Stimulated activated CD4-positive, alpha-beta T cell treated with anti-CD3 and anti-CD28 coated beads, Interleukin-12 subunit alpha, Interleukin-12 subunit beta, amount 100 ng/mL, for 4 hours (primary cell): ENCODE measurements around the gene FKBP4.

Source experiments
- DNase-seq: peaks from one replicate; pipeline ENCODE4 v3.0.0-alpha.2; 2020

Gene FKBP4

DNA sequence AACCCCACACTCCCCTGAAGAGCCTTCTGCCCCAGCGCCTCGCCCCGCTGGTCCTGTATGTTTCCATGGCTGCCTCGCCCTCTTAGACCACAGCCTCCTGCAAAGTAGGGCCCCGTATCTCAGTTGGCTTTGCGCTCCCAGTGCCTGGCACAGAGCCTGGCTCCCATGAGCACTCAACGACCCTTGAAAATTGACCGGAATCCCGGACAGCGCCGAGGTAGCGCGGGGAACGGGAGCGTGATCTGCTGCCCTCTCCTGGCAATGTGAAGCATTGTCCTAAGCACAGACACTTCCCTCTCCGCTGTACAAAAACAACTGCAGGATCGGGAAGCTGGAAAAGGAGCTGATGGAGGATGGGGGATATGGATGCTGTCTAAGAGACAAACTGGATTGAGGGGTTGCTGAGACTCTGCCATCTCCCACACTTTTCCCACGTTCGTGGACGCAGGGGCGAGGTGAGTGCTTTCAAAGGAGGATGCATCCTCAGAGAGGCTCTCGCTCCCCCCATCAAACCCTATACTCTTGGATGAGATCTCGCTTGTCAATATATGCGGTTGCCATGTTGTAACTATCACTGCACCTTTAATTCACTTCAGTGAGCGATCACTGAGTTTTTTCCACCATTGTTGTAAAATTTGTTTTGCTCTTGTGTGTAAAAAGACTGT, 10.7 kb upstream of the FKBP4 start:
- DNase-seq = peak; percentile 44

DNA sequence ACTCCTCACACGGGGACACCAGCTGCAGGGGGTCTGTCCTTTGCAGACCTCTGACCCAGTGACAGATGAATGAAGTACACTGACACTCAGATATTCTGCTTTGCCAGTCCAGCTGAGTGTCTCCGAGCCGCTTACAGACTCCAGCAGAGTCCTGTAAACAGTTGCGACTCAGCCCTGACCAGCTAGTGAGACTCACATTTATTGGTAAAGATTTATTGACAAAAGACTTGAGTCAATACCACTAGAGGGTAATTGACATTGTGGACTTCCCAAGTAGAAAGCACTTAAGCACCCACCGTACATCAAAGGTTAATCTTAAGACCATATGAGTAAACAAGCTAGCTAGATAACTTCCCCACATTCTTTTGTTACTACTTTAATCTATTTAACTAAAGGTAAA, 9.8 kb upstream of the FKBP4 start:
- DNase-seq = no peak

DNA sequence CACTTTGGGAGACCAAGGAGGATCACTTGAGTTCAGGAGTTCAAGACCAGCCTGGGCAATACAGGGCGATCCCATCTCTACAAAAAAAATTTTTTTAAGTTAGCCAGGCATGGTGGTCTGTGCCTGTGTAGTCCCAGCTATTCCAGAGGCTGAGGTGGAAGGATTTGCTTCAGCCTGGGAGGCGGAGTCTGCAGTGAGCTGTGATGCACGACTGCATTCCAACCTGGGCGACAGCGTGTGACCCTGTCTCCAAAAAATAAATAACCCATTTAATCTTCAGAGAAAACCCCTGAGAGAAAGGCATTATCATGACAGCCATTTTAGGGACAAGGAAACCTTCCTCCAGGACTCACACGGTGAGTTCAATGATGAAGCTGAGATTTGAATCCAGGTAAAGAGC, 3.7 kb upstream of the FKBP4 start:
- DNase-seq = no peak

DNA sequence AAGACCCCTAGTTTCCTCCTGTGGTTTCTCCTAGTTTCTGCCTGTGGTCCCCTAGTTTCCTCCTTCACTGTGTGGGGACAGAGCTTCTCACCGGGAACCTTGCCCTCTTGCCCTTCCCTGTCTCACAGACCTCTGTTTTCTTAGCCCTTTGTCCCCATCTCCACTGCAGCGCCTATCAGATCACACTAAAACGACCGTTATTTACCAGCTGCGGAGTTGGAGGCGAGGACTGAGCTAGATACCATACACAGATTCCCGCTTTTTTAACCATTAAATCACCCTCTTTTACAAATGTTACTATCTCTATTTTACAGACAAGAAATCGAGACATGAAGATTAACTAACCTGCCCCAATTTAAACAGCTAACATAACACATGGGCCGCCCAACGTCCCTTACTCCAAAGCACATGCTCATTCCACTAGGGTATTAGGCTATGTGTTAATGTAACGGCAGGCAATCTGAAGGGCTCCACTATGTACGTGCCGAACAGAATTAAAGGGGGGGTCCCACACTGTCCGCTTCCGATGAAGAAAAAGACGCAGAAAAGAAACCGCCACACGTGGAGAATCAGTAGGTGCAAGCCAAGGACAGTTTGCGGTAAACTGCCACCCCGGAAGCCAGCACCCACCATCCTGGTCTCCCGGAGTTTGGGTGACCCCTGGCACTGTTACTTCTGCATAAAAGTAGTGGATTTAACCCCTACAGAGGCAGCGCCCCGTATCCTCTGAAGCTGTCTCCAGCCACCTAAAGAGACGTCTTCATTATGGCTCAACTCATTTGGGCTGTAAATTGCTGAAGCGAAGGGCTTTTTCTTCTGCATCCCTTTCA, 1.9 kb upstream of the FKBP4 start:
- DNase-seq = no peak

DNA sequence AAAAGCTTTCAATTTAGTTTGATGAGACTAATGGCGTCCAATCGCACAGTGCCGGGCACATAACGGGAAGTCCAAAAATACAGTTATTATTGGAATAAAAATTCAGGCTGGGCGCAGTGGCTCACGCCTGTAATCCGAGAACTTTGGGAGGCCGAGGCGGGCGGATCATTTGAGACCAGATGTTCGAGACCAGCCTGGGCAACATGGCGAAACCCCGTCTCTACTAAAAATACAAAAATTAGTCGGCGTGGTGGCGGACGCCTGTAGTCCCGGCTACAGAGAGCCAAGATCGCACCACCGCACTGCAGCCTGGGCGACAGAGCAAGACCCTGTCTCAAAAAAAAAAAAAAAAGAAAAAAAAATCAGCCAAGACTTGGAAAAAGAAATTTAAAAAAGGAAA, 1.2 kb upstream of the FKBP4 start:
- no peak for DNase-seq

DNA sequence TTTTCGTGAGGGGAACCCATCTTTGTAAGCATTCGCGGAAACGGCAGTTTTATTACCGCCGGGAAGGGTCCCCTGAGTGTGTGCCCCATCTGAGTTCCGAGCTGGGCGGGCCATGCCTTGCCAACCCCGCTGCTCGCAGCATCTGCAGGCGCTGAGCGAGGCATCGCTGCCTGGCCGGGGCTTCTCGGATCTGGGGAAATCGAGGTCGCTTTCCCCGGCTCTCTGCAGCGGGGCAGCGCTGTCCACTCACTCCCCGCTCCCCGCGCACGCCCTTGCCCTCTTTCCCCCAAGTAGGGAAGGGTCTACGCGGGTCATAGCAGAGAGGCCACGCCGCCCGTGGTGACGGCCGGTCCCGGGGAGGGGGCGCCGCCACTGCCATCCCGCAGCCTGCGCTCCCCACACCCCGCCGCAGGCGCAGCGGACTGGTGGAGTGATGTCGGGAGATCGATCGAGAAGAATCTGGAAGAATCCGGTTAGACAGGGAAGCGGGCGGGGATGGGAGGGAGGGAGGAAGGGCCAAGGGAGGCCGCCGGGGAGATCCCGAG, 507 bp upstream of the FKBP4 start:
- peak; percentile 44 for DNase-seq

DNA sequence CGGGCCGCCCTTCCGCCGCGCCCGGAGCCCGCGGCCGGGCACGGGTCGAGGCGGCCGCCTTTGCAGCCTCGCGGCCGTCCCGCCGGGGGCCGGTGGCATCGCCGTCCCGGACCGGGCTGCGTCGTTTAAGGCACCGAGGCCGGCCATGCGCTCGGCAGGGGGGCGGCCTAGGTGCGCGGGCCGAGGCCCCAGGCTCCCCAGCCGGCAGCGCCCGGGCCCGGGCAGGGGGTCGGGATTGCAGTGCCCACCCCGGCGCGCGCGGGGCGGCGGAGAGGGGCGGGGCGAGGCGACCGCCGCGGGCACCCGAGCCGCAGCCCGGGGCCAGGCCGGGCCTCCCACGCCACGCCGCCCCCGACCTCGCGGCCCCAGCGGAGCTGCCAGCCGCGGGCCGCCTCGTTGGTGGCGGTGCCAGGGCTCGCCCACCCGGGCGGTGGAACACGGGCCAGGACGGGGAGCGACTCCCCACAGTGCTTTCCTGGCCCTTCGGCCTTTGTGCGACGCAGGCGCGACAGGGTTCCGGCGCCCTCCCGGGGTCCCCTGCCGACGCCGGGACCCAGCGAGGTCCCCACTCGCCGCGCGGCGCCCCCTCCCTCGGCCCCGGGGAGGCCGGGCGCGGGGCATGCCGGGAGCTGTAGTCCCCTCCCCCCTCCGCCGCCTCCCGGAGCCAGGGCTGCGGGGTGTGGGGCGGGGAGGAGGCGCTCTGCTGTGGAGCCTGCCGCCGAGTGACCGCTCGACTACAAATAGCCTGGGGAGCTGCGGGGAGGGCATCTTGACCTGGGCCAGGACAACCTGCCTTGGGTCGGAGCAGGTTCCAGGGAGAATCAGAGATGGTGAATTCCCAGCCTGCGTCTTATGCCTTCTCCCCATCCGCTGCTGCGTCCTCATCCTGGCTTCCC, 769 bp downstream of the FKBP4 start:
- peak; percentile 72 for DNase-seq

DNA sequence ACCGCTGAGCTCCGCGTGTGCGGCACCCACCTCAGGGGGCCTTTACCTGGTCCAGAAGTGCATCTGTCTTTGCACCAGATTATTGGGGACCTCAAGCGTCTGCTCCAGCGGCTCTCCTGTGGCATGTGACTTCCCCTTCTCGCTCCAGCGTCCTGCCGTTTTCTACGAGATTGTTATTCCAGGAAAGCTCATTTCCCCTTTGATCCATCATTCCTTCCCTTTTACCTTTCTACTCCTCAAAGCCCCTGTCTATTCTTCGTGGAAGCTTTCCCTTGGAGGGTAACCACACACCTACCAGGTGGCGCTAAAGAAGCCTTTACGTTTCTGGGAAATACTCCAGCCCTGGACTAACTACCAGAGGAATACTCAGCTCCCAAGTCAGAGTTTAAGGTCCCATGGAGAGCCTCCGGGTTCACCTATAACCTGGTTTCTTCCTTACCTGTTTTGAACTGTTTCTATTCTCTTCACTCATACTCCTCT, 1.5 kb downstream of the FKBP4 start:
- no peak for DNase-seq

DNA sequence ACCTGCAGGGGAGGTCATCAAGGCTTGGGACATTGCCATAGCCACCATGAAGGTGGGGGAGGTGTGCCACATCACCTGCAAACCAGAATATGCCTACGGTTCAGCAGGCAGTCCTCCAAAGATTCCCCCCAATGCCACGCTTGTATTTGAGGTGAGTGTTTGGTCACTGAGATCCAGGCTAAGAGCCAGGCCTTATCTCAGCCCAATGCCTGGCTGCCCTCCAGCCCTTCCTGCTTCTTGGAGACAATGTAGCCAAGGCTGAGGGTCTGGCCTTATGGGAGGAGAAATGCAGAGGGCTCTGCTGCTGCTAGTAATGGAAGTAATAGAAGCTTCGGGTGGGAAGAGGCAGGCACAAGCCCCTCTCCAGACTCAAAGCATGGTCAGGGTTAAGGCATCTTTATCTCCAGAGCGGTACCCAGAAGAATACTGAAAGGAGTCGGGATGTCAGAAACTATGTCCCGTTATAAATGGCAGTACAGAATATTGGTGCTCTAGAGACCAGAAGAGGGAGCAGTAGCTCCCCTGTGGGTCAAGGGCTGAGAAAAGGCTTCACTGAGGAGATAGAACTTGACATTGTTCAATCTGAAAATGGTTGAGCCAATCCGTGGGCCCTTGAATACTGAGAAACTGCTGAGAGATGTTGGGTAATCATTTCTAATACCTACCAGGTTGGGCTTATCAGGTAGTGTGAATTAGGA, 3.1 kb downstream of the FKBP4 start:
- DNase-seq = no peak

DNA sequence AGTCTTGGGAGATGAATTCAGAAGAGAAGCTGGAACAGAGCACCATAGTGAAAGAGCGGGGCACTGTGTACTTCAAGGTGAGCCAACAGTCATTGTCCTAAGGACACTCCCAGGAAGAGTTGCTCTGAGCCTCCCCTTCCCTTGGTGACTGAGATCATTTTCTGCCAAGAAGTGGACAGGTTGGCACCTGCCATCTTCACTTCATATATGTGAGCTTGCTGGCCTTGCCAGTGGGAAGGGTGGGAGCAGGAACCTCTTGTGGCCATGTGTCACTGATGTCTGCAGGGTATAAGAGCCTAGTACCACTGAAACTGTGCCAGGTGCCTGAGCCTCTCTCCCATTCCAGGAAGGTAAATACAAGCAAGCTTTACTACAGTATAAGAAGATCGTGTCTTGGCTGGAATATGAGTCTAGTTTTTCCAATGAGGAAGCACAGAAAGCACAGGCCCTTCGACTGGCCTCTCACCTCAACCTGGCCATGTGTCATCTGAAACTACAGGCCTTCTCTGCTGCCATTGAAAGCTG, 5.3 kb downstream of the FKBP4 start:
- DNase-seq = no peak

DNA sequence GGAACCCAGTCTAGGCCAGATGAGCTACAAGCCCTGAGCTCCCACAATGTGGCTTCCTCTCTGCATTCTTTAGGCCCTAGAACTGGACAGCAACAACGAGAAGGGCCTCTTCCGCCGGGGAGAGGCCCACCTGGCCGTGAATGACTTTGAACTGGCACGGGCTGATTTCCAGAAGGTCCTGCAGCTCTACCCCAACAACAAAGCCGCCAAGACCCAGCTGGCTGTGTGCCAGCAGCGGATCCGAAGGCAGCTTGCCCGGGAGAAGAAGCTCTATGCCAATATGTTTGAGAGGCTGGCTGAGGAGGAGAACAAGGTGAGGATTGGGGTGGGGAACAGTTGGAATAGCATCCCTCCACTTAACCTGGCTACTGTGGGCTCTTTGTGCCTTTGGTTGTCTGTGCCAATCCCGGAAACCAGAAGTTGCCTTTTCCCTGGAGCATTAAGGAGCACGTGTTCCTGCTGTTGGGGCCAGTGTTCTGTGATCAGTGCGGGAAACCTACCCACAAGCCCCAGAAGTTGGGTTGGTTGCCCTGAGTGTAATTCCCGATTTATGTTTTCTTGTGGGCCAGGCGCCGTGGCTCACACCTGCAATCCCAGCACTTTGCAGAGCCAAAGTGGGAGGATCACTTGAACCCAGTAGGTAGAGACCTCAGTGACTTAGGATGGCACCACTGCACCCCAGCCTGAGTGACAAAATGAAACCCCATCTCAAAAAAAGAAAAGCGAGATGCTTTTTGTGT, 6.4 kb downstream of the FKBP4 start:
- no peak for DNase-seq

DNA sequence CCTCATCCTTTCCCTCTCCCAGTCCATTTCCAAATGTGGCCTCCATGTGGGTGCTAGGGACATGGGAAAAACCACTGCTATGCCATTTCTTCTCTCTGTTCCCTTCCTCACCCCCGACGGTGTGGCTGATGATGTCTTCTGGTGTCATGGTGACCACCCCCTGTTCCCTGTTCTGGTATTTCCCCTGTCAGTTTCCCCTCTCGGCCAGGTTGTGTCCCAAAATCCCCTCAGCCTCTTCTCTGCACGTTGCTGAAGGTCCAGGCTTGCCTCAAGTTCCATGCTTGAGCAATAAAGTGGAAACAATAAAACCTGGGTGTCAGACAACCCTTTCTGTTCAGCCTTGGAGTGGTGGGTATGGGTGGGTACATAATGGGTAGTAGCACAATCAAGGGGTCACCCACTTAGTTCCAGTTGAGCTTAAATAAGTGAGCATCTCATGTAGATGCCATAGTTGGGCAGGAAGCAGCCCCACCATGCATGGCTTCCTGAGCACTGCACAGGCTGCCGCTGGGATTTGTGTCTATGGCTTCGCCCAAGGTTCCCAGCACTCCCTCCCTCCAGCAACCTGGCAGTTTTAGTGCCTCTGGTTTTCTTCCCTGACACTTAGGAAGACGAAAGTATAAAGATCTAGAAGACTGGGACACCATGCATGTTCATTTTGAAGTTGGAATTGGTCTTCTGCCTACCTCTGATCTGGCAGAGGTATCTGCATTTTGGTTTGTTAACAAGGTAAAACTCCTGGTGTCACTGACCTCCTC, 9.0 kb downstream of the FKBP4 start:
- DNase-seq = no peak

DNA sequence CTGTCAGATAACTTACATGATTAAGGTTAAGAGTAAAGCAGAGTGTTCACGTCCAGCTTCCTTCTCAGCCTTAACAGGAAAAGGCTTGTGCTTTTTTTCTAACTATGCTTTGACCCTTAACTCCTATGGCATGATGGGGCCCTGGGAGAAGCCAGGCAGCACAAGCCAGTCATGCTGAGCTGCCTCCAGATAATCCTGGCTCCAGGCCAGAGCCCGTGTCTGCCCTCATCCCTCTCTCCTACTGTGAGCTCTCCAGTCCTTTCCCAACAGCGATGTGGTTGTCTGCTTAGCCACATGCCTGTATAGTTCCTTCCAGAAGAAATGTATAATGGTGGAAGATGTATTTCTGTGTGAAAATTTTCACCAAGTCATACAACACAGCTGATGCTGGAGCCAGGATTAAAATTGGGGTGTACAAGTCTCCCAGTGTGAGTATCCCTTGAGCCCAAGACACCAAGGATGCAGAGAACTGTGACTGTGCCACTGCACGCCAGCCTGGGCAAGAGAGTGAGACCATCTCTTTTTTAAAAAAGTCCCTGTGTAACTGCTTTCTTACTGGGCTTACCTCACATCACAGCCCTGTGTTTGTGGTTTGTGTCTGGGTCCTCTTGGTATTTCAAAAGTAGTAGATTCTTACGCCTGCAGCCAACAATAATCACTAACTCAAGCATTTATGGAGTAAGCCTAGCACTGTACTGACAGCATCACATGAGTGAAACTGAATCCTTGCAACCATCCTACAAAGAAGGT, 9.8 kb downstream of the FKBP4 start:
- DNase-seq = no peak

DNA sequence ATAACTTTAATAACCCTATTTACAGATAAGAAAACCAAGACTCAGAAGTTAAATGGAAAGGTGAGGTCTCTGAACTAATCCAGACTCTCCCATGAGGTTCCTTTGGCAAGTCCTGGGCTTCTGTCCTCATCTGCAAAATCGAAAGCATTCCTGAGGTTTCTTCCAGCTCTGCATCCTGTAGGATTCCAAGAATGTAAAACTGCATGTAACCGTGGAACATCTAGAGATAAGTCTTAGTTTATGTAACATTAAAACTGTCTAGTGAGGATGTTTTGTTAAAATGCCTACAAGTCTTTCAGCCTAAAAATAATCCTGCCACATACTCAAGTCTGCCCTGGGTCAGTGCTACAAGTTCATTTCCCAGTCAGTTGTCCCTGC, 10.4 kb downstream of the FKBP4 start:
- no peak for DNase-seq

DNA sequence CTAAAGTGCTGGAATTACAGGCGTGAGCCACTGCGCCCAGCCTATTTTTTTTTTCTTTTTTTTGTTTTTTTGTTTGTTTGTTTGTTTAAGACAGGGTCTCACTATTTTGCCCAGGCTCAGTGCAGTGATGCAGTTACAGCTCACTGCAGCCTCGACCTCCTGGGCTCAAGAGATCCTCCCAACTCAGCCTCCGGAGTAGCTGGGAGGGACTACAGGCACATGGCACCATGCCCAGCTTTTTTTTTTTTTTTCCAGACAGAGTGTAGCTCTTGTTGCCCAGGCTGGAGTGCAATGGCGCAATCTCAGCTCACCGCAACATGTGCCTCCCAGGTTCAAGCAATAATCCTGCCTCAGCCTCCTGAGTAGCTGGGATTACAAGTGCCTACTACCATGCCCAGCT, 11.9 kb downstream of the FKBP4 start:
- DNase-seq = no peak

DNA sequence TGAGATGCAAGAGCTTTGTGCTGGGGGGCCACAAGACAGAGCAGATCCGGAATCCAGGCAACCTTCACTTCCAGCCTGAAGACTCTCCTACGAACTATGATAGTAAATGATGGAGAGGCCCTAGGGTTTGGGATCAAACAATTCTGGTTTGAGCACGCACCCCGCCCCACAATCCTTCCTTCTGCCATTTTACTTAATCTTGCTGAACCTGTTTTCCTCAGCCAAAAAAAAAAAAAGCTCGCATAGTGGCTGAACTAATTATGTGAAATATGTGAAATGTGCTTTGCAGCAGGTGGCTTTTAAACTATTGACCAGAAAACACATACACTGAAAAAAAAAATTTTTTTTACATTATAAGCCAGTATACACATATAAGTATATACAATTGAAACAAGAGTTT, 17.0 kb downstream of the FKBP4 start:
- DNase-seq = no peak

DNA sequence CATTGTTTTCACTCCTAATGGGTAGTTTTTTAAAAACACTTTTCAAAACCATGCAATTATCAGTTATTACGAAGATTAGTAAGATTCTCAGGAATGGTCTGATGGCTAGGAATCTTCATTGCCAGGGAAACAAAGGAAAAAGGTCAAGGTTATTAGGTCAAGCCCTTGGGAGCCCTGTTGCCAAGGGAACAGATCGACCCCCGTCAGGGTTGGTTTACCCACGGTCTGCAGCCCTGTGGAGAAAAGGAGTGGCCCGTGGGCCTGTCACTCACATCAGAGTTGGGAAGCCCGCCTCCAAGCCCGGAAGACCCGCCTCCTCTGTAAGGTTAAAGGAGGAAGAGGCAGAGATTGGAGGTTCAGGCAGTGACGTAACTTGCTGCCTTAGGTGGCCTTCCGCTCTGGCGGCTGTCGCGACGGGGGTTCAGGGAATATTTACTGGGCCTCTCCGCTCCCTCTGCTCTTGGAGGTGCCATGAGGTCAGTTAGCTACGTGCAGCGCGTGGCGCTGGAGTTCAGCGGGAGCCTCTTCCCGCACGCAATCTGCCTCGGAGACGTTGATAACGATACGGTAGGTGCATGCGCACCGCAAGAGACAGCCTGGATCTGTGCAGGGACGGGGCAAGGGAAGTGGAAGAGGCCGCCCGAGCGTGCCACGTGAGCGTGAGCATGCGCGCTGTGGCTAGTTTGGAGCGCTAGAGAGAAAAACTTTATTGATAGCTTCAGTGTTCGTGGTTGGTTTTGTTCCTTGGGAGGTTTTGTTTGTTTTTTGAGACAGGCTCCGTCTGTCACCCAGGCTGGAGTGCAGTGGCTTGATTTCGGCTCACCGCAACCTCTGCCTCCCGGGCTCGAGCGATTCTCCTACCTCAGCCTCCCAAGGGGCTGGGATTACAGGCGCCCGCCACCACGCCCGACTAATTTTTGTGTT, 17.8 kb downstream of the FKBP4 start, which contains the start of gene ITFG2:
ITFG2 (plus strand) TSS at position 379 of the 924 bp plus-strand sequence; CDS start at position 472, 93 bp downstream.
- peak; percentile 93 for DNase-seq
